HG03469 (cell line): Measurements from ENCODE around the gene ANTXR1.

ENCODE experiments used
- ATAC-seq: cut with Tn5 transposase; IDR thresholded peaks from one replicate; pipeline ENCODE4 v1.9.1; 2021; ENCODE audit warnings: mild to moderate bottlenecking, moderate library complexity, moderate number of reproducible peaks; ENCODE audit not compliant: unreplicated experiment

The ANTXR1 gene

GRCh38 chr2:69092857-69093256, 79.9 kb downstream of the ANTXR1 start:
- ATAC-seq = no peak

GRCh38 chr2:69095305-69095704, 82.3 kb downstream of the ANTXR1 start:
- no peak for ATAC-seq

- no peak for ATAC-seq
Observed at GRCh38 chr2:69096326-69097095, 83.5 kb downstream of the ANTXR1 start.

- ATAC-seq = no peak
Observed at GRCh38 chr2:69097148-69097610, 84.2 kb downstream of the ANTXR1 start.

GRCh38 chr2:69097891-69098655, 85.1 kb downstream of the ANTXR1 start:
- ATAC-seq = no peak

GRCh38 chr2:69099541-69099940, 86.6 kb downstream of the ANTXR1 start:
- no peak for ATAC-seq

- no peak for ATAC-seq
Observed at GRCh38 chr2:69100220-69100723, 87.3 kb downstream of the ANTXR1 start.

GRCh38 chr2:69102041-69102593, 89.1 kb downstream of the ANTXR1 start:
- ATAC-seq = no peak

- ATAC-seq = no peak
Observed at GRCh38 chr2:69103419-69103818, 90.4 kb downstream of the ANTXR1 start.

GRCh38 chr2:69104261-69104660, 91.3 kb downstream of the ANTXR1 start:
- ATAC-seq = no peak

GRCh38 chr2:69109255-69109654, 96.3 kb downstream of the ANTXR1 start:
- ATAC-seq = no peak

GRCh38 chr2:69111076-69111475, 98.1 kb downstream of the ANTXR1 start:
- ATAC-seq = no peak

GRCh38 chr2:69113627-69114026, 100.6 kb downstream of the ANTXR1 start:
- no peak for ATAC-seq

- no peak for ATAC-seq
Observed at GRCh38 chr2:69114534-69114933, 101.6 kb downstream of the ANTXR1 start.

- ATAC-seq = no peak
Observed at GRCh38 chr2:69116438-69116837, 103.5 kb downstream of the ANTXR1 start.

GRCh38 chr2:69118609-69119008, 105.6 kb downstream of the ANTXR1 start:
- no peak for ATAC-seq

- no peak for ATAC-seq
Observed at GRCh38 chr2:69119104-69119894, 106.3 kb downstream of the ANTXR1 start.

GRCh38 chr2:69122271-69122670, 109.3 kb downstream of the ANTXR1 start:
- no peak for ATAC-seq

- no peak for ATAC-seq
Observed at GRCh38 chr2:69123182-69123581, 110.2 kb downstream of the ANTXR1 start.

- no peak for ATAC-seq
Observed at GRCh38 chr2:69124343-69124742, 111.4 kb downstream of the ANTXR1 start.

- no peak for ATAC-seq
Observed at GRCh38 chr2:69125816-69126215, 112.8 kb downstream of the ANTXR1 start.
